Midbrain (tissue), 1 donor: ENCODE results near the gene PSMB3.
"Not testable (repeated sequence)": the region's sequence is repeated elsewhere in the genome, so short reads cannot be mapped to it uniquely, and the experiment has no call there.

Source experiments
- DNase-seq: peaks from one replicate; lab custom pipeline; 2025; lab: John Stamatoyannopoulos, UW

PSMB3 gene

GRCh38 chr17:38716368-38717005 is 36.1 kb upstream of the PSMB3 start:
- DNase-seq, result no peak

GRCh38 chr17:38717139-38717745 is 35.3 kb upstream of the PSMB3 start:
- DNase-seq, result no peak

- no peak for DNase-seq
Observed at GRCh38 chr17:38719289-38719942, 33.1 kb upstream of the PSMB3 start.

- DNase-seq, result no peak
Observed at GRCh38 chr17:38719943-38720641, 32.4 kb upstream of the PSMB3 start.

GRCh38 chr17:38720941-38721340 is 31.6 kb upstream of the PSMB3 start:
- no peak for DNase-seq

GRCh38 chr17:38721802-38722201 is 30.7 kb upstream of the PSMB3 start:
- DNase-seq, result no peak

- DNase-seq, result peak; percentile 88
Observed at GRCh38 chr17:38724337-38724988, 28.1 kb upstream of the PSMB3 start.

- DNase-seq, result peak; percentile 68
Observed at GRCh38 chr17:38725066-38725465, 27.5 kb upstream of the PSMB3 start.

- DNase-seq, result not testable (repeated sequence)
Observed at GRCh38 chr17:38726145-38726544, 26.4 kb upstream of the PSMB3 start.

- no peak for DNase-seq
Observed at GRCh38 chr17:38727736-38728135, 24.8 kb upstream of the PSMB3 start.

GRCh38 chr17:38728290-38728831 is 24.2 kb upstream of the PSMB3 start:
- no peak for DNase-seq

- no peak for DNase-seq
Observed at GRCh38 chr17:38729368-38729885, 23.1 kb upstream of the PSMB3 start.

GRCh38 chr17:38729886-38730525 is 22.5 kb upstream of the PSMB3 start, which contains the start of gene CISD3:
Gene CISD3 (plus strand): TSS chr17:38730341. CDS start chr17:38730359, 18 bp downstream.
- DNase-seq, result peak; percentile 82

GRCh38 chr17:38730526-38731379 is 21.8 kb upstream of the PSMB3 start:
- no peak for DNase-seq

GRCh38 chr17:38731526-38732294 is 20.8 kb upstream of the PSMB3 start:
- no peak for DNase-seq

GRCh38 chr17:38732376-38733281 is 19.9 kb upstream of the PSMB3 start:
- no peak for DNase-seq

- DNase-seq, result no peak
Observed at GRCh38 chr17:38733282-38733981, 19.1 kb upstream of the PSMB3 start.
